GM18520 (cell line): ENCODE data around the gene ZNF611.
"Not testable (repeated sequence)": the region's sequence is repeated elsewhere in the genome, so short reads cannot be mapped to it uniquely, and the experiment has no call there.

Experiments
- ATAC-seq: cut with Tn5 transposase; IDR thresholded peaks from one replicate; pipeline ENCODE4 v1.9.1; 2021; ENCODE audit not compliant: unreplicated experiment

The ZNF611 gene

DNA sequence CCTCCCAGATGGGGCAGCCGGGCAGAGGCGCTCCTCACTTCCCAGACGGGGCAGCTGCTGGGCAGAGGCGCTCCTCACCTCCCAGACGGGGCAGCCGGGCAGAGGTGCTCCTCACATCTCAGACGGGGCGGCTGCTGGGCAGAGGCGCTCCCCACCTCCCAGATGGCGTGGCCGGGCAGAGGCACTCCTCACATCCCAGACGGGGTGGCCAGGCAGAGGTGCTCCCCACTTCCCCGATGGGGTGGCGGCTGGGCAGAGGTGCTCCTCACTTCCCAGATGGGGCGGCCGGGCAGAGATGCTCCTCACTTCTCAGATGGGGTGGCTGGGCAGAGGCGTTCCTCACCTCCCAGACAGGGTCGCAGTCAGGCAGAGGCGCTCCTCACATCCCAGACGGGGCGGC is 14.3 kb downstream of the ZNF611 start:
- ATAC-seq: not testable (repeated sequence)

DNA sequence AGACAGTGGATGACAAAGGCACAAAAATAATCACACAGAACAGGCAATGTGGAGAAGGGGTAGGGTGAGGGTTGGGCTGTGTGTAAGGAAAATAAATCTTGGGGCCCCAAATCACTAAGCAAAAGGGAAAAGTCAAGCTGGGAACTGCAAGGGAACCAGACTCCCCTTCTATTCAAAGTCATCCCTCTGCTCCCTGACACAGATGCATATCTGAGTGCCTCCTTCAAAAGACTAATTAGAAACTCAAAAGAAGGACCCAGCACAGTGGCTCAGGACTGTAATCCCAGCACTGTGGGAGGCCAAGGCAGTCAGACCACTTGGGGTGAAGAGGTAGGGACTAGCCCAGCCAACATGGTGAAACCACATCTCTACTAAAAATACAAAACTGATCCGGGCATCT is 18.3 kb downstream of the ZNF611 start:
- ATAC-seq: no peak

DNA sequence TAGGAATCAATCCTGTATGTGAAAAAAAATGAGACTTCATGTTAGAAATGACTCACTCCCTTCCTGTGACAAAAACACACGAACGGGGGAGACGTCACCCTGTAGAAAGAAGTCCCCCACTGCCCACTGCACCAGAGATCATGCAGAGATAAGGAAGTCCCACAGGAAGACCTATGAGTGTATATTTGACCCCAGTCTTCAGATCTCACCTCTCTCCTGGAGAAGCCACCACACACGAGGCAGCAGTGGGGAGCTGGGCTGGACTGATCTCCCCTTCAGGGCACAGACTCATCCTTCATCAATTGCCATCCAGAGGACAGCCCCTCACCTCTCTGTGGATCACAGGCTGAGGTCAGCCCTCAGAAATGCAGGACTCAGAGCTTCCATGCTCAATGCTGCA is 18.9 kb downstream of the ZNF611 start:
- not testable (repeated sequence) for ATAC-seq

DNA sequence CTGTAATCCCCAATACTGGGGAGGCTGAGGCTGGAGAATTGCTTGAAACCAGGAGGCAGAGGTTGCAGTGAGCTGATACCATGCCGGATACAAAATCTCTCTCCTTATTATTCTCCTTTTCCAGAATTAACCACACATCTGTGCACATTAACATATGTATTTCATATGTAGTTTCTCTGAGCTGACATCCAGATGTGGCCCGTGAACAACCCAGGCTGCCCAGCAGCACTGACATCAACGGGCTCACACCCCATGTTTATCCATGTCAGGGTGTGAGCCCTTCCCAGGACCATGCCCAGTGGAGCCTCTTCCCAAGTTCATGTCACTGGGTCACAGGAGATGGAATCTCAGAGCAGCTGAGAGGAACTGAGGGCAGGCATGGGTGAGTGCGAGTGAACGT is 19.5 kb downstream of the ZNF611 start:
- not testable (repeated sequence) for ATAC-seq

- ATAC-seq: not testable (repeated sequence)
Measured at GRCh38 chr19:52713051-52713450, 21.8 kb downstream of the ZNF611 start.

DNA sequence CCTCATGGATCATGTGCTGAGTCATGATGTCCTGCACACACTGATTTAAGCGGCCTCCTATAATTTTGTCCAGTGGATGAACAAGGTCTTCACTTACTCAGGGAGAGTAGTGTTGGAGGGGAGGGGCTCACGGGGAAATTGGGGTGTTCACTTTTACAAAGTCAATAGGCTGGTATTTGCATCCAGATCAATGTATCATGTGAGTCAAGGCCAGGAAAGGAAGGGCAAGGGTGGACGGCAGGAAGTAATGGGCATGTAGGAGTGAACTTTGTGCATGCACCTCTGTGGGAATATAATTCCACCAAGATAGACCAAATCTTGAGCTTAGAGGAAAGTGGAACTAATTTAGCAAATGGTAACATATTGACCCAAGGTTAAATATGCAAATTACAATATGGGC is 23.2 kb downstream of the ZNF611 start:
- ATAC-seq: not testable (repeated sequence)

GRCh38 chr19:52710538-52710937 is 24.3 kb downstream of the ZNF611 start:
- ATAC-seq: no peak

- ATAC-seq: not testable (repeated sequence)
Measured at GRCh38 chr19:52705615-52706014, 29.2 kb downstream of the ZNF611 start.

GRCh38 chr19:52703917-52704316 is 30.9 kb downstream of the ZNF611 start:
- ATAC-seq: no peak

DNA sequence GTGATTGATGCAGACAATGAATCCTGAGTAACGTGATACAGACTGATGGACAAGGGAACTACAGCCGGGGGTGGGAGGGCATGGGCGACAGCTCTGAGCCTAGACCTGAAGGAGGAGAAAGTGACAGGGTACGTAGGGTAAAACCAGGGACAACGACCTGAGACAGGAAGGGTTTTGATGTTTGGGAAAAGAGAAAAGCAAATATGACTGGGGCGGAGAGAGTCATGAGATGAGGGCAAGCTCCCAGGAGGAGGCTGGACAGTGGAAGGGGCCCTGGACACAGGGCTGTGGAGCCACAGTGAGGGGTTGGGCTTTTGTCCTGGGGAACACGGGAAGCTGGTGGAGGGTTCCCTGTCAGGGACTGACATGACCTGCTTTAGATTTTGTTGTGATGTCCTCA is 34.2 kb downstream of the ZNF611 start:
- no peak for ATAC-seq

DNA sequence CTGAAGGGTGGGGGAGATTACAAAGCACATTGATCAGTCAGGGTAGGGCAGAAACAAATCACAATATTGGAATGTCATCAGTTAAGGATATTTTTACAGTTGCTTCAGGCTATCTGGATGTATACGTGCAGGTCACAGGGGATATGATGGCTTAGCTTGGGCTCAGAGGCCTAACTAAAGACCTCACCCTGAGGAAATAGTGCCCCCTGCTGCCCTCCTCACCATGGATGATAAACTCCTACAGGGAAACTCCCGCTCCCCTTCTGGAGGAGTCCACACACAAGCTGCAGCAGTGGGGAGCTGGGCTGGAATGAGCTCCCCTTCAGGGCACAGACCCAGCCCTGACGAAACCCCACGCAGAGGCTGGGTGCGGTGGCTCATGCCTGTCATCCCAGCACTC is 35.3 kb downstream of the ZNF611 start:
- not testable (repeated sequence) for ATAC-seq

DNA sequence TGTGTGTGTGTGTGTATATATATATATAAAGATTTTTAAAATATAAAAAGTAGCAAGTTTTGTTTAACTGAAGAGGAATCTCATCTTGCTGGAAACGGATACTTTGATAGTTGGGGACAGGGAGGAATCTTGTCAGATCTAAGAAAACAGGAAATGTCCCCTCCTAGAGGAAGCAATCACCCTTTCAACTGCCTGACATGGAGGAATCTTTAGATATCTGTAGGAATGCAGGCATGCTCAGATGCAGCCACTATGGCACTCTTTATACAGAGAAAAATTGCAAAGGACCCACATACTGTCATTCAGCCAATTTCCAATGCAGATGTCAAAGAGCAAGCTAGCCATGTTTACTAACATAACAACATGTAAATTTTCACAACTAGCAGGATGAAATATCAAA is 38.8 kb downstream of the ZNF611 start:
- ATAC-seq: no peak

DNA sequence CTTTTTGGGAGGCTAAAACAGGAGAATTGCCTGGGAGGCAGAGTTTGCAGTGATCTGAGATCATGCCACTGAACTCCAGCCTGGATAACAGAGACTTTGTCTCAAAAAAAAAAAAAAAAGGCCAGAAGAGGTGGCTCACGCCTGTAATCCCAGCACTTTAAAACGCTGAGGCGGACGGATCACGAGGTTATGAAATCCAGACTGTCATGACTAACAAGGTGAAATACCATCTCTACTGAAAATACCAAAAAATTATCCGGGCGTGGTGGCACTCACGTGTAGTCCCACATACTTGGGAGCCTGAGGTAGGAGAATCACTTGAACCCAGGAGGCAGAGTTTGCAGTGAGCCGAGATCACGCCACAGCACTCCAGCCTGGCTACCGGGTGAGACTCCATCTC is 39.9 kb downstream of the ZNF611 start:
- ATAC-seq: no peak

DNA sequence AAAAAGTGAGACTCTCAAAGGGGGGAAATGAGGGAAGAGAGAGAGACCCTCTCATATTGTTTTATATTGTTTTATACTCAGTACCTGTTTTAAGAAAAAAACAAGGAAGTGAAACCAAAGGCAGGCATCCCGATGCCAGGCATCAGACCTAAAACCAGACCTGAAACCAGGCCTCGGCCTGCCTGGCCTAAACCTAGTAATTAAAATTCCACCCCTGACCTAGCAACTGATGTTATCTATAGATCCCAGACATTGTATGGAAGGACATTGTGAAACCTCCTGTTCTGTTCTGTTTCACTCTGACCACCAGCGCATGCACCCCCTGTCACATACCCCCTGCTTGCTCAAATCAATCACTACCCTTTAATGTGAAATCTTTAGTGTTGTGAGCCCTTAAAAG is 40.6 kb downstream of the ZNF611 start:
- ATAC-seq: not testable (repeated sequence)

GRCh38 chr19:52692431-52693008 is 42.3 kb downstream of the ZNF611 start:
- ATAC-seq: no peak

DNA sequence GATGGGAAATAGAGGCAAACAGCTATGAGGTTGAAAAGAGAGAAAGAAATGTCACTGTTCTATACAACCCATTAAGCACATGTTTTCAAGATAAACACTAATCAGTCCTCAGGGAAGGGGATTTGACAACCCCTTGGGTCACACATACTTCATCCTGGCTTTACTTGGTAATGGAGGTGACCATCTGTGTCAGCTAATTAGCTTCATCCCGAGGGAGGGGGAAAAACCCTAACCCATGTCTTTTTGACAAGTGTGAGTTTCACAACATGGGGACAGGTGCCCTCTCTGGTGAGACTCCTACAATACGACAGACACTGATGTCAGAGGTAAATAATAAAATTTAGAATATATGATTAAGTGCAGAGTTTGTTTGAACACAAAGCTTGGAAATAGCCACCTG is 43.1 kb downstream of the ZNF611 start:
- ATAC-seq: no peak

- no peak for ATAC-seq
Measured at GRCh38 chr19:52691215-52691610, 43.6 kb downstream of the ZNF611 start.

- ATAC-seq: peak; percentile 62
Measured at GRCh38 chr19:52690369-52691214, 44.3 kb downstream of the ZNF611 start.

DNA sequence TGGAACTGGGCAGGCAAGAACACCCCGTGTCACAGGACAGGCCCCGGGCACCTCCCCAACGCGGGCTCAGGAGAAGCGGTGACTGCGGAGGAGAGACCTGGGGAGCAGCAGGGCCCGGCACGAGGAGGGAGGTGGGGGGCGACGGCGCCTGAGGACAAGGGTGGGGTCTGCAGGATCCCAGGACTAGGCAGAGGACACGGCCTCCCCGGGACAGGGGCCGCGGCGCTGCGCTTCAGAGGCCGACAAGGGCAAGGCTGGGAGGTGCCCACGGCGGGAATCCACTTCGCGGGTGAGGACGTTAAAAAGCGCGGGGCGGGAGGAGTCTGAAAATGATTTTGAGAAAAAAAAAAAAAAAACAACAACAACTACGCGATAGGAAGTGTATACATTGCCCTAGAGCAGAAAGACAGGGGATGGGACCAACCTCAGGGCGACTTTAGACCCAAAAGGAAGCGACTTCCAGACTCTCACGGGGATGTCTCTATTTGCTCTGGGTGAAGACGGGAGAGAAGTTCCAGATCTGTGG is 44.9 kb downstream of the ZNF611 start:
- ATAC-seq: no peak

DNA sequence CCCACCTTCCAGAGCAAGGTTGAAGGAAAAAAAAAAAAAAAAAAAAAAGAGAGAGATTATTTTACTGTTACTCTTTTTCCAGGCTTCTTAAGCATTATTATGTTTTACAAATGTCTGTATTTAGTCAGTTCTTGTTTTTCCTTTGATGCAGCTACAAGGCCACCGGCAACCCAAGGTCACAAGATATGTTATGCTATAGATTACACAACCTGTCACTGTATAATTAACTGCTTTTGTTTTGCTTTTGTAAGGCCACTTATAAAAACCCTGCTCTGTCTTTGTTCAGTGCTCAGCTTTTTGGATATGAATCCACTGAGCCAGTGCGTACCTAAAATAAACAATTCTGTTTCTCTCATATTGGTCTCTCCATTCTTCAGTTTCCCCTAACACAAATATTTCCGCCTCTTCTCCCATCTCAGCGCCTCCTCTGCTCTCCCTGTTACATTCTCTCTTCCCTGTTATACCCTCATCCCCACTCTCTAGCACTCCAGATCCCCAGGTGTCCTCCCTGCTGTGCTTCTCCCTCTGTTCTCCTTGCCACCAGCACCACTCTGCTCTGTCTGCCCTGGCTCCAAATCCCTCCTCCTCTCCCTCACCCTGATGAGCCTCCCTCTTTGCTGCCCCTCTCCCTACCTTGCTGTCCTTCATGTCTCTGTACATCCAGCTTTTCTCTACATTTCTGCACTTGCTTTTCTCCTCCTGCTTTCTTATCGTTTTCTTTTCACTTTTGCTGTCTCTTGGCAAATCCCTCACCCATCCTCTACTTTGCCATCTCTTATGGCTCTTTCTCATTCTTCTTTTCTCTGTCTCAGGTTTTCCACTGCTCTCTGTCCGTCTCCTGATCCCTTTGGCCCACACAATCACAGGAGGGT is 45.7 kb downstream of the ZNF611 start:
- ATAC-seq: not testable (repeated sequence)

- ATAC-seq: no peak
Measured at GRCh38 chr19:52688335-52688734, 46.5 kb downstream of the ZNF611 start.
